HG02938 (cell line): ENCODE data around the gene TNS1.
"Not testable (repeated sequence)": the region's sequence is repeated elsewhere in the genome, so short reads cannot be mapped to it uniquely, and the experiment has no call there.

Source experiments
- ATAC-seq: cut with Tn5 transposase; IDR thresholded peaks from one replicate; pipeline ENCODE4 v1.9.1; 2021; ENCODE audit warnings: mild to moderate bottlenecking, moderate library complexity; ENCODE audit not compliant: unreplicated experiment

Gene TNS1

DNA sequence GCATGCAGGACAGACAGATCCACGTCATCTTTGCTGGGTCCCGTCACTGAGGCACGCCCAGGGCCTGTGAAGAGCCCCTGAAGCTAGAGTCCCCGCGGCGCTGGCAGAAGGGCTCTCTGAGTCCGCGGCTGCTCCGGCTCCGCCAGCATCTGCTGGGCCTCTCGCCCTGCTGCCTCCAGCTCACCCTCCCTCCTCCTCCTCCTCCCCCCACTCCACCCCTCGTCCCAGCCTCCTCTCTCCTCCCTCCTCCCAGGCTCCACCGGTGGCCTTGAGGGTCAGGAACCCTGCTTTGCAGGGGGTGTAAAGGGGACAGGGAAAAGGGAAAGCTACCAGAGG, at the start of gene TNS1:
Gene TNS1, minus strand, starts transcription at position 151 of the 336 bp plus-strand sequence. Its CDS starts 123 bp downstream, at position 28.
- no peak for ATAC-seq

GRCh38 chr2:218051903-218052302, 49.1 kb upstream of the TNS1 start:
- no peak for ATAC-seq

DNA sequence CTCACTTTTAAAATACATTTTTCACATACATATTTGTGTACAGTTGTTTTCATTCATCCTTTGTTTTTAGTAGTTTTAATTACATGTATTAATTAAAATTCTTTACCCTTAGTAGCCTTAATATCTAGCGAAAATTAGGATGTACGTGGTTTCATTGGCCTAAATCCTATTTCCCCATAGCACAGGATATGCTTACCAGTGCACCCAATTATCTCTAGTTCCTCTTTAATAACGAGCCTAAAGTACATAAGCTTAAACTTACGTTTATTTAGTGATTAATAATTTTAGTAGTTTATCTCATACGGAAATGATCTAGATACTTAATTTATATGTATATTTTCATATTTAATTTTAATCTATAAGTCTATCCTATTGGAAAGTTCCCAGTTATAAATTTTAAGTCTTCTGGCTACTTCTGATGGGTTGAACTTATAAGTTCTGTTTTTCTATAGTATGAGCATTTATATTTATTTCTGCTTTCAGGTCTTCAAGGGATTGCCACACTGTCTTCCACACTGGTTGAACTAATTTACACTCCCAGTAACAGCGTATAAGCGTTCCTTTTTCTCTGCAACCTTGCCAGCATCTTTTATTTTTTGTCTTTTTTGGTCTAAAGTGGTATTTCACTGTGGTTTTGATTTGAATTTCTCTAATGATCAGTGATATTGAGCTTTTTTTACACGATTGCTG, 44.9 kb upstream of the TNS1 start:
- ATAC-seq: no peak

DNA sequence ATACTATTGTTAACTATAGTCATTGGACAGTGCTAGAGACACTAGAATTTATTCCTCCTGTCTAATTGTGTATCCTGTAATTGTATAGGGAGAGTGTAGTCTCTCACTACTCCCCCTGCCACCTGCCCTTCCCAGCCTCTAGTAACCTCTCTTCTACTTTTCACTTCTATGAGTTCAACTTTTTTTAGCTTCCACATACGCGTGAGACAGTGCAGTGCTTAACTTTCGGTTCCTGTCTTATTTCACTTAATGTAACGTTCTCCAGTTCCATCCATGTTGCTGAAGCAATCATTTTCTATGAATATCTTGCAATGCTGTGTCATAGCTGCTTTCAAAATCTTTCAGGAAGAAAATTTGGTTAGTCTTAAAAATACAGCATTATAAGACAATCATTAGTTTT, 43.4 kb upstream of the TNS1 start:
- no peak for ATAC-seq

- not testable (repeated sequence) for ATAC-seq
Measured at GRCh38 chr2:218044599-218044998, 41.8 kb upstream of the TNS1 start.

DNA sequence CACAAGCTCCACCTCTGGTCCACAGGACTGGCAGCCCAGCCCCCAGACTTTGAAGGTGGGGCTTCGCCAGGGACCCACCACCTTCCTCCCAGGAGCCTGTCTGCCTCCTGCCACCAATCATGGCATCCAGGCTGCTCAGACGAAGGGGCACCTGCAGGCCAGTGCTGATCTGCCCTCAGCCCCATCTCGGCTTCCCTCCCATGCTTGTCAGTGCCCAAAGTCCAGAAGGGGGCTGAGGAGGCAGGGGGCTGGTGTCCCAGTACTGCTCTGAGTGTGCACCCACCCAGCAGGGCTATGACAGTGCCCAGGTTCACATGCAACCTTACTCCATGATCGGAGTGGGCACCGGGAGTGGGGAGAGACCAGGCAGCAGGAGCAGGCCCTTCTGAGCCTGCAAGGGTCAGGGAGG, 40.9 kb upstream of the TNS1 start:
- no peak for ATAC-seq

DNA sequence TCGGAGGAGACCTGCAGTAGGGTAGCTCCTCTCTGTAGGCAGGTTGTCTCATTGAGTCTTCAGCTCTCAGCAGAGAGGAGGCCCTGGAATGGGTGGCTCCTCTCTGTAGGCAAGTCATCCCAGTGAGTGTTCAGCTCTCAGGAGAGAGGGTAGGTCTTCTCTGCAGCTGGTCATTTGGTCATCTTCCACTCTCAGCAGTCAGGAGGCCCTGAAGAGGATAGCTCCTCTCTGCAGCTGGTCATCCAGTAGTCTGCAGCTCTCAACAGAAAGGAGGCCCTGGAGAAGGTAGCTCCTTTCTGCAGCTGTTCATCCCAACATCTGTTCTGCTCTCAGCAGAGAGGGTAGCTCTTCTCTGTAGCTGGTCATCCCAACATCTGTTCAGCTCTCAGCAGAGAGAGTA, 40.3 kb upstream of the TNS1 start:
- no peak for ATAC-seq

GRCh38 chr2:218041302-218042168, 38.7 kb upstream of the TNS1 start:
- no peak for ATAC-seq

GRCh38 chr2:218040883-218041282, 38.1 kb upstream of the TNS1 start:
- ATAC-seq: no peak

GRCh38 chr2:218039171-218039570, 36.4 kb upstream of the TNS1 start:
- no peak for ATAC-seq

GRCh38 chr2:218036371-218036770, 33.6 kb upstream of the TNS1 start:
- ATAC-seq: no peak

- no peak for ATAC-seq
Measured at GRCh38 chr2:218035463-218036100, 32.8 kb upstream of the TNS1 start.

GRCh38 chr2:218034497-218035213, 31.9 kb upstream of the TNS1 start:
- ATAC-seq: peak; percentile 82

DNA sequence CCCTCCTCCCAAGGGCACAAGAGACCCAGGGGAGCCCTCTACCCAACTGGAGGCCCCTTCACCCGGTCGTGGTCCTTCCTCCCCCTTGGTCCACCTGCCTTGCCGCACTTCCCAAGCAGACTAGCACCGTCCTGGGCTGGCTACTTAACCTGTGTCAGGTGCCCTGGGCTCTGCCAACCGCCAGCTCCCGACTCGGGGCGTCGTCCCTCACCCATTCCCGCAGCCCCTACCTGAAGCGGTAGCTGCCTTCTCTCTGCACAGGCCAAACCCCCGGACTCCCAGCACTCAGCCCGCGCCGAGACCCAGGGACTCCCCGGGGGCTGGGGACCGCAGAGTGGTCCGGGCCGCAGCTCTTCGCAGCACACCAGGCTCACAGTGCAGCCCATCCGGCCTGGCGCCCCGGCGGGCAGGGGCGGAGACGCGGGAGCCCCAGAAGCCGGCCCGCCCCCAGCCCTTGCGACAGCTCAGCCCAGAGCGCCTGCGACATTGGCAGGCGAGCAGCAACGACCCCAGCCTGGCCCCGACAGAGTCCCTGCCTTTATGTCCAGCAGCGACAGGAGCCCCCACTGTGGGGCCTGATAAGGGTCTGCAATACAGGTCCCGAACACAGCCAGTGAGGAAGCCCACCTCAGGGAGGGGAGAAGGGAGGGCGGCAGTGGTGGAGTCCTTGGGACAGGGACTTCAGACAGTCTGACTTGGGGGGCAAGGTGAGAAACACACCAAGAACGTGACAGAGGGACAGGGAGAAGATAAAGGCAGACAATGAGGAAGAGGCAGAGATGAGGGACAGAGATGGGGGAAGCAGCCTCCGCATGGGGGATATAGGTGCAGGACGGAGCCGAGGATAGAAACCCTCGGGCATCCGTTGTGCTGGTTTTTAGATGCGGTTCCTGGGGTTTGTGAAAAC, 31.0 kb upstream of the TNS1 start:
- ATAC-seq: no peak

DNA sequence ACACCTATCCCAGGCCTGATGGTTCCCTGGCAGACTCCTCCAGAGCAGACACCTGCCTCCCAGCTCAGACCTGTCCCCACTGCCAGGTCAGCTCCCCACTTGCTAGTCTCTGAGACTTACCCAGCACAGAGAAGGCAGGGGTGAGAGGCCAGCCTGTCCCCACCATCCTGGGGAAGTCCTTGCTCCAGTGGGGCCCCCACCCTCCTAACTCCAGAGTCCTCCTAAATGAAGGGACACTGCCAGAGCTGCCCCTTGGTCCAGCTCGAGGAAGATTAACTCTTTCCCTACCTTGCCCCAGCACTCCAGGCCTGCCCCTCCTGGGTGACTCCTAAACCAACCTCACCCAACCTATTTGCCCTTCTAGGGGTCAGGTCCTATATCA, 30.4 kb upstream of the TNS1 start:
- no peak for ATAC-seq

DNA sequence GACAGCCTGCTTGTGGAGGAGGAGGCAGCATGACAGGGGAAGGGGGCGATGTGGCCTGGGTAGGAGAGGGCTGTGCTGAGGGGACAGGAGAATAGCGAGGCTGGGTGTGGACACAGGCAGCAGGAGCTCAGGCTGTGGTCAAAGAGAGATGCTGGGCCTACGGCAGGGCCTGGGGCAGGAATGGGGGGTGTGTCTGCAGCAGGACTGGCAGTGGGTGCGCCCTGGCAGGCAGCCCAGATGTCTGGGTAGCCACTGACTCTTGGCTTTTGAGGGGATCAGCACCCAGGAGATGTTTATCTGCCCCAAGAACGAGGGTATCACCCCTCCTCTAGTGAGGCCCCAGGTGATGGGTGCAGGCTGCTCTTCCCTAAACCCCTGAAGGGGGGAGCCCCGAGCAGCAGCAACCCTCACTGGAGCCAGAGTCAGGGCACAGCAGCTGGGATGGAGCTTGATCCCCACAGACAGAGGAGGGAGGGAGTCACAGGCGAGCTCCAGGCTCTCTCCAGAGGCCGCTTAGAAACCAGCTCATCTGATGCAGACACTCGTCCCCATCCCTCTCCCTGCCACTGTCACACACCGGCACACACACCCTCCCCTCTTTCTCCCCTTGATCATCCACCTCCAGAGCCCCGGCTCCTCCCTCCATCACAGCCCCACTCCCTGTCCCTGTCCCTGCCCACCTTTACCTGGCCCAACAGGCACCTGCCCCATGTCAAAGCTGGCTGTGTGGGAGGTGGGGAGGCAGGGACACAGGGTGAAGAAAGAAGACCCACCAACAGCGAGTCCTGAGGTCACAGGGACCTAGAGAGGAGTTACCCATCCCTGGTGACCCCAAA, 29.8 kb upstream of the TNS1 start:
- no peak for ATAC-seq

DNA sequence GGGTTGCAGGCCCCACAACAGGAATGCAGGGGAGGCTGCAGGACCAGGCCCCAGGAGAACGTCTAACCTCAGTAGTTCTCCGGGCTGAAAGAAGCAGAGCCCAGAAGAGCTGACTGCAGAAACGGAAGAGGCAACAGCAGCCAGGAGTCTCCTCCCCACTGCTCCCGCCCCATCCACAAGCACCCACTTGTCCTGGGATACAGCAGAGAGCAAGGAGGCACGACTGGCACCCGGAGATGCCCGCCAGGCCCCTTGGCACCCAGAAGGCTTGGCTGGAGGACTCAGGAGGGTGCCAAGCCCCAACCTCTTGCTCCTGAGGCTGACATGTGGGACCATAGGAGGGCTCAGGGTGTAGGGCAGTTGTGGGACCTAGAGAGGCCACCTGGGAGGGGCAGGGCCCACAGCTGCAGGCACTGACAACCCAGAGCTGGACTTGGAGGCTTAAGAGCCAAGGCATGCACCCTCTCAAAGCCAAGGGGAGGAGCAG, 29.0 kb upstream of the TNS1 start:
- no peak for ATAC-seq

GRCh38 chr2:218031261-218031660, 28.5 kb upstream of the TNS1 start:
- ATAC-seq: no peak
